Anterior cingulate cortex (tissue), 58 donors: ENCODE data around the gene DLG2.
"Not testable (repeated sequence)": the region's sequence is repeated elsewhere in the genome, so short reads cannot be mapped to it uniquely, and the experiment has no call there.

Experiments
- DNase-seq, 58 donors: peaks; one replicate each; lab custom pipeline; 2025; lab: John Stamatoyannopoulos, UW

DLG2 gene

DNA sequence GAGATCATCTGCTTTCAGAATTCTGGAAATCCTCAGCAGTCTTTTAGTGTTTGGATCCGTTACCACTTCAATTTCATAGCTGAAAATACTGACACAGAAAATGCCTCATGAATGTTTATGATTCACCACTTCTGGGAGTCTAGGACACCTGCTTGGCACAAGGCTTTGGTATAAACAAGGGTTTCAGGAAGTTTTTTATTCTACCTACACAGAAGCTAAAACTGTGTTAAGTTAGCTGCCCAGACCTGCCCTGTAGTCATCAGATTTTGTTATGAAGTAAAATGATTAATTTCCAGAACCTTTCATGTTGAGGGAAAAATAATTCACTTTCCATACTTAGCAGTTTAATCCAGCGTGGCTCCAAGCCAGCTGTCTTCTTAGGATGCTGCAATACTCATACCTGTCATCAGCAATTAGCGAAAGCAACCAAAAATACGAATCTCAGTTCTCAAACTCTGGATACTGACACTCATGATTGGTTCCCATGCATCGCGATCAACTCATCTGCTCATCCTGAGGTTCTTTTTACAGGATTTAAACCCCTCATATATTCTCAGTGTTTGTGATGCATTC lies 1882.4 kb downstream of the DLG2 start:
- peak in 1 of 58 donors; percentile 22 for DNase-seq

- DNase-seq = peak in 1 of 58 donors; percentile 9
Observed at GRCh38 chr11:83736684-83737083, 1890.5 kb downstream of the DLG2 start.

- no peak for DNase-seq
Observed at GRCh38 chr11:83734120-83734519, 1893.0 kb downstream of the DLG2 start.

DNA sequence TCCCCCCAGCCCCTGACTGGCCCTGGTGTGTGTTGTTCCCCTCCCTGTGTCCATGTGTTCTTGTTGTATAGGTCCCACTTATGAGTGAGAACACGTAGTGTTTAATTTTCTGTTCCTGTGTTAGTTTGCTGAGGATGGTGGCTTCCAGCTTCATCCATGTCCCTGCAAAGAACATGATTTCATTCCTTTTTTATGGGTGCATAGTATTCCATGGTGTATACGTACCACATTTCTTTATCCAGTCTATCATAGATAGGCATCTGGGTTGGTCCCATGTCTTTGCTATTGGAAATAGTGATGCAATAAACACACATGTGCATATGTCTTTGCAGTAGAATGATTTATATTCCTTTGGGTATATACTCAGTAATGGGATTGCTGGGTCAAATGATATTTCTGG lies 1895.9 kb downstream of the DLG2 start:
- DNase-seq = not testable (repeated sequence)

DNA sequence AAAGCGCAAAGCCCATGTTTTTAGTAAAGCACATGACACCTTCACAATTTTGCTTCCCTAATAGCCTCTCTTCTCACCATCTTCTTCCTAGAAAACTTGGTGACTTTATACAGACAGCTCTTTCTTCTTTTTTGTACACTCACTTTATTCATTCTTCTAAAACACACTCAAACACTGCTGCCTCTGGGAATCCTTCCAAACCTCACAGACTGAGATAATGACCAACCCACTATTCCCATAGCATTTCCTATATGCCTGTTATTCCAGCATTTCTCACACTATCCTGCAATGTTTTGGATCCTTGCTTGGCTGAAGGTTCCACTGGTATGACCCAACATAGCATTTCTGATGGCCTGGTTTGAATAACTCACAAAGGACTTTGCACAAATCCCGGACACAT lies 1898.9 kb downstream of the DLG2 start:
- DNase-seq = no peak

DNA sequence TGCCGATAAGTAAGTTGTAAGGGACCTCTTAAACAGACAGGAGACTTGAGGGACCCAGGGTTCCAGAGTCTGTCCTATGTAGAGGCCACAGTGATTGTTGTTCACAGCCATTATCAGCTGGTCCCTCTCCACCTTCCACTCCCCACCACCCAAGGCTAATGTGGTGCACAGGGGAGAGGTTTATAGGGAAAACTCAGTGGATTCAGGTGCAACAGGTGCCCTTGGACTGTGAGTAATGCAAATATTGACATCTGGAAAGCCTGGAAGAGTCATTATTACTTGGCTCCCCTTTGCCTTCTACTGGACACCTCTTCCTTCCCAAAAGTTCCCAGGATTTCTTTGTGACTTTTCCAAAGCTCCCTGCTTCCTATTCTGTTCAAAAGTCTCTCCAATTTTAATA lies 1899.9 kb downstream of the DLG2 start:
- no peak for DNase-seq

DNA sequence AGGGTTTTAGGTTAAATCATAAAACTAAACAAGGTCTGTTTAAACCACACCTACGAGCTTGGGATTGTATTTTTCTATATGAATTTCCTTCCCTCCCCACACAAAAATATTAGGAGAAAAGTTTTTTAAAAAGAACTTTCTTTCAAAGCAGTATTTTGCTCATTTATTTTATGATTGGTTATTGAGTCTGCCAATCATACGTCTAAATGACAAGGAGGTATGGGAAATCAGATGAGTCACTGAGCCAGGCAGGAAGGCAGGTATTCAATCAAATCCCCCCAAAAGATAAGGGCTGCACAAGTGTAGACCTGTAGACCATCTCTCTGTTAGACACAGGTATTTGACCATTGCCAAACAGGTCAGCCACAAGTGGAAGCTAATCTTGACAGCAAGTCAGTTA lies 1900.8 kb downstream of the DLG2 start:
- DNase-seq = no peak

GRCh38 chr11:83725728-83726127 lies 1901.4 kb downstream of the DLG2 start:
- DNase-seq = no peak

DNA sequence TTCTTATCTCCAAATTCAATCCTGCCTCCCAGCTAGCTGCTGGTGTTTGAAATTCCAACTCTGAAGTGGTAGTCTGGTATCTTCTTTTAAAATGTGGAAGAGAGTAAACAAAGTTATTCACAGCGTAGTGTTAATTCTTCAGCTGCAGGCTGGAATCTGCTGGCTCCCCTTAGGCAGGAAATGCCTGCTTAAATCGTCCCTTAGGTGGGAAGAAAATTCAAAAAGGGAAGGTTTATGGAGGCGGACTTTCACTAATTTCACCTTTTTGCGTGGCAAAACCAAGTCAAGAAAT lies 1901.9 kb downstream of the DLG2 start:
- DNase-seq = no peak

- DNase-seq = peak in 1 of 58 donors; percentile 11
Observed at GRCh38 chr11:83723999-83724398, 1903.1 kb downstream of the DLG2 start.

DNA sequence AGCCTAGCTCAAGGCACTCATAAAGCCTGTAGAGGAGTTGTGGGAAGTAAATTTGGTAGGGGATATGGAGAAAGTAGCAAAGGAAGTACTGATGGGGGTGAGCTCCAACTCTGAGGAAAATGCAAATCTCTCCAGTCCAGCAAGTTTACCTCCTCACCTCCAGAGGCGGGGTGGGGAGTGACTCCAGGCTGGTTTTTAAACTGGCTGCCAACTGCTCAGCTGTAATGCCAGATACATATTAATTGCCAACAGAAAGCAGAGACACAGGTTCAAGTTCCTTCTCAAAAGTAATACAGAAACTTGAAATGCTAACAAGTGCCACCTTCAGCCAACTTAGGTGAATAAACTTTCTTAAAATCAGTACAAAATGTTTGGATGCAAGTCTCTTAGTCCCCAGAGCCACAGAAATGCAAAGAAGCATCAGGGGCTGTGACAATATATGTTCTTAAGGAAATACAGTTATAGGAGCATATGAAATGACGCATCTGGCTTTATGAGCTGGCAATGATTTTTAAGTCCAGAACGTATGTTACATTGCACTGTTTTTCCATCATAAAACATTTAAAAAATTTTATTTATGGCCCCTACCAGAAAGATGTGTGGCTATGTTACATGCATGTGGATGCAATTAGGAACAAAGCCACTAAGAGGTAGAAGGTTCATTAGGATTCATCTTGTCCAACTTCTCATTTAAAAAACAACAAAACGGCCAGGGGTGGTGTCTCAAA lies 1904.6 kb downstream of the DLG2 start:
- DNase-seq = no peak

- DNase-seq = no peak
Observed at GRCh38 chr11:83721263-83721662, 1905.9 kb downstream of the DLG2 start.

GRCh38 chr11:83720675-83721074 lies 1906.5 kb downstream of the DLG2 start:
- DNase-seq = no peak

DNA sequence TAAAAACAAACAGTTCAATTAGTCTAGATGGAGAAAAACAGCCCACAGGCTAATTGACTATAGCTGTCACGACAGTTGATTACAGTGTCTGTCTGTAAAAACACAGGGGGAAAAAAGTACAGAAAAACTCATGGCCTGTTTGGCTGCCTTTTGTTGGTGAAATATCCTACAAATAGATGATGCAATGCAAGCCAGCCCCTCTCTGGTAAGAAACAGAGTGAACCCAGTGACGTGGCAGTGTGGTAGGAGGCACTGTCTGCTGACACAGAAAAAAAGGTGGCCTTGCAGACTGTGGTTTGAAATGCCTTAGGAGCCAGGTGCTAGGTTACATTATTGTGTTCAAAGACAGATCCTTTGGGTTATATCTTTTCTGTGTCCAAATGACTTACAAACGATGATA lies 1909.6 kb downstream of the DLG2 start:
- no peak for DNase-seq

GRCh38 chr11:83715927-83716535 lies 1911.1 kb downstream of the DLG2 start:
- no peak for DNase-seq

GRCh38 chr11:83713708-83714107 lies 1913.4 kb downstream of the DLG2 start:
- peak in 37 of 58 donors; percentile 1 to 76 (median 23) for DNase-seq

DNA sequence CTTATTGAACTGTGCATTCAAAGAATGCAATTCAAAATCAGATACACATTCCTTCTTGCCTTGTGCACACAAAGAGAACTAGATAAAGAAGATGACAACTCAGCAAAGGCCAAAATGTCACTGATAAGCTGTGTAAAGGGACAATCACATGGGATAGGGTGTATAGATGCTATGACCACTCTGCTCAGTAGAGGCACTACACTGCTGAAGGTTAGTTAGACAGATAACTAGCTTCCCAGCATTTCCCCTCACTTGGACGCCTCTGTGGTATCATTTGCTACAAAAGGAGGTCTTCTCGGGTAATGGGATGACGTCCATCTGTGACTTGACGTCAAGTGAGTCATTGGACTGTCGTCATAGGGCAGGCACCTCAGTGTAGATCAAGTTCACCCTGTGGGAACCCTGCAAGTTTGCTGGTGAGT lies 1916.0 kb downstream of the DLG2 start:
- DNase-seq = no peak

DNA sequence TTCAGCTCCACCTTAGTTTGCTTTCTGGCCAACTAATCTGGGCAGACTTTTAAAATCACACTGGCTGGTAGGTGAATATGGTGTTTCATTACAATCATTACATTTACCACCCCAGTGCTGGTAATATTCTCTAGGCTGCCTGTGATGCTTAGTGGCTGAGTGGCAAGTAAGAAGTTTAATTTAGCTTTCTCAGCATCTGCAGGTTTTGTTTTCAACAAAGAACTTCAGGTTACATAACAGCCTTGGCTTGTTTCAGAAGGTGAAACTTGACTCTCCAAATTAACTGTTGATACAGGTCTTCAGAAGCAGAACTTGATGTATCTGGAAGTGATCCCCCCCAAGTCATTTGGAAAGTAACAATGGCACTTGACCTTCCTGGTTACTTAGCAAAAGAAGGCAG lies 1917.7 kb downstream of the DLG2 start:
- no peak for DNase-seq

GRCh38 chr11:83706566-83706965 lies 1920.6 kb downstream of the DLG2 start:
- DNase-seq = no peak

GRCh38 chr11:83702796-83703195 lies 1924.3 kb downstream of the DLG2 start:
- DNase-seq = no peak

- DNase-seq = no peak
Observed at GRCh38 chr11:83697518-83697917, 1929.6 kb downstream of the DLG2 start.

- no peak for DNase-seq
Observed at GRCh38 chr11:83695046-83695445, 1932.1 kb downstream of the DLG2 start.
